Tibial nerve (tissue), 4 donors: ENCODE data around the gene RPS19. TPM values are rescaled to one million over a fixed set of nuclear protein-coding genes. Genes with fewer than 3 reads are reported as not detected.

Experiments
- DNase-seq, 2 donors: peaks; one replicate each; pipeline ENCODE4 v3.0.0-alpha.2; 2019; ENCODE audit warnings: low spot score in 2 of 2
- H3K27ac ChIP-seq, 4 donors: fragments of 200-600 bp; sonication (generic) in 3 of 4; one replicate each; pipeline ENCODE4 v1.5.1; 2017 to 2019; ENCODE audit warnings: mild to moderate bottlenecking in 1 of 4
- H3K27me3 ChIP-seq, 2 donors: fragments of 200-600 bp; sonication (generic) in 1 of 2; one replicate each; pipeline versions ENCODE4 v1.5.1 to v1.6.0; 2017 to 2019
- H3K36me3 ChIP-seq, 3 donors: fragments of 200-600 bp; sonication (generic); one replicate each; pipeline ENCODE4 v1.5.1; 2018 to 2019
- H3K4me1 ChIP-seq, 4 donors: fragments of 200-600 bp; sonication (generic) in 3 of 4; one replicate each; pipeline ENCODE4 v1.5.1; 2017 to 2019
- H3K4me3 ChIP-seq, 4 donors: fragments of 200-600 bp; sonication (generic) in 3 of 4; one replicate each; pipeline ENCODE4 v1.5.1; 2017 to 2019; ENCODE audit warnings: mild to moderate bottlenecking in 1 of 4, moderate library complexity in 1 of 4
- H3K9me3 ChIP-seq, 4 donors: fragments of 200-600 bp; sonication (generic) in 3 of 4; one replicate each; pipeline ENCODE4 v1.5.1; 2017 to 2019
- EP300 ChIP-seq, 2 donors: sonication (generic); formaldehyde crosslinking; IDR thresholded peaks; one replicate each; pipeline ENCODE4 v1.6.1; 2017; ENCODE audit warnings: antibody characterized with exemption in 2 of 2, mild to moderate bottlenecking in 1 of 2
- POLR2A ChIP-seq, 2 donors: fragments of 450-650 bp; IDR thresholded peaks; one replicate each; pipeline ENCODE4 v1.6.1; 2017; ENCODE audit warnings: antibody characterized with exemption in 2 of 2, mild to moderate bottlenecking in 2 of 2, moderate library complexity in 2 of 2
- WGBS, 2 donors: methylation state at CpG; one replicate each; pipeline ENCODE4 v1.1.5; 2018; 5-methylcytosine and 5-hydroxymethylcytosine counted together
- total RNA-seq, 4 donors: library from RNA; depleted of rRNA; stranded (reverse); fragments of >200 nt; gene quantifications; one replicate each; pipeline ENCODE4 v1.1.0, GENCODE V29; 2016
- TF ChIP-seq, protein P1 (sequence below), 5 experiments: fragments of 200-600 bp in 3 of 5; fragments of 450-650 bp in 2 of 5; sonication (generic) in 3 of 5; IDR thresholded peaks; one replicate each; pipeline ENCODE4 v1.5.1; 2016 to 2019; ENCODE audit warnings: antibody characterized with exemption in 5 of 5, mild to moderate bottlenecking in 3 of 5, moderate library complexity in 2 of 5

Gene RPS19
- total RNA-seq, 4 donors from 2014 or later, result 835 to 1,204 (median 1,038) TPM

GRCh38 chr19:41904118-41904870 is 44.2 kb downstream of the RPS19 start:
- peaks cover 12 to 91% (median 49%) of the 10 kb centered on the region in 3 donors for H3K36me3 ChIP-seq
- H3K4me3 ChIP-seq, result no peak overlapping the region
- no peaks in the 10 kb centered on the region for H3K4me1 ChIP-seq
- no peak for DNase-seq
- WGBS, 2 donors, result 85% methylated on average over 16 to 29 of the region's 30 CpGs
- no peaks in the 10 kb centered on the region for H3K9me3 ChIP-seq
- peak overlapping the region in 1 of 4 donors; percentile 23 for H3K27ac ChIP-seq
- no peak for TF ChIP-seq POLR2A (IDR thresholded peaks at IDR 0.05)
- TF ChIP-seq, protein P1, sequence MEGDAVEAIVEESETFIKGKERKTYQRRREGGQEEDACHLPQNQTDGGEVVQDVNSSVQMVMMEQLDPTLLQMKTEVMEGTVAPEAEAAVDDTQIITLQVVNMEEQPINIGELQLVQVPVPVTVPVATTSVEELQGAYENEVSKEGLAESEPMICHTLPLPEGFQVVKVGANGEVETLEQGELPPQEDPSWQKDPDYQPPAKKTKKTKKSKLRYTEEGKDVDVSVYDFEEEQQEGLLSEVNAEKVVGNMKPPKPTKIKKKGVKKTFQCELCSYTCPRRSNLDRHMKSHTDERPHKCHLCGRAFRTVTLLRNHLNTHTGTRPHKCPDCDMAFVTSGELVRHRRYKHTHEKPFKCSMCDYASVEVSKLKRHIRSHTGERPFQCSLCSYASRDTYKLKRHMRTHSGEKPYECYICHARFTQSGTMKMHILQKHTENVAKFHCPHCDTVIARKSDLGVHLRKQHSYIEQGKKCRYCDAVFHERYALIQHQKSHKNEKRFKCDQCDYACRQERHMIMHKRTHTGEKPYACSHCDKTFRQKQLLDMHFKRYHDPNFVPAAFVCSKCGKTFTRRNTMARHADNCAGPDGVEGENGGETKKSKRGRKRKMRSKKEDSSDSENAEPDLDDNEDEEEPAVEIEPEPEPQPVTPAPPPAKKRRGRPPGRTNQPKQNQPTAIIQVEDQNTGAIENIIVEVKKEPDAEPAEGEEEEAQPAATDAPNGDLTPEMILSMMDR (IDR thresholded peaks at IDR 0.05), result no peak
- no peak for TF ChIP-seq EP300 (IDR thresholded peaks at IDR 0.05)
- no peaks in the 10 kb centered on the region for H3K27me3 ChIP-seq

DNA sequence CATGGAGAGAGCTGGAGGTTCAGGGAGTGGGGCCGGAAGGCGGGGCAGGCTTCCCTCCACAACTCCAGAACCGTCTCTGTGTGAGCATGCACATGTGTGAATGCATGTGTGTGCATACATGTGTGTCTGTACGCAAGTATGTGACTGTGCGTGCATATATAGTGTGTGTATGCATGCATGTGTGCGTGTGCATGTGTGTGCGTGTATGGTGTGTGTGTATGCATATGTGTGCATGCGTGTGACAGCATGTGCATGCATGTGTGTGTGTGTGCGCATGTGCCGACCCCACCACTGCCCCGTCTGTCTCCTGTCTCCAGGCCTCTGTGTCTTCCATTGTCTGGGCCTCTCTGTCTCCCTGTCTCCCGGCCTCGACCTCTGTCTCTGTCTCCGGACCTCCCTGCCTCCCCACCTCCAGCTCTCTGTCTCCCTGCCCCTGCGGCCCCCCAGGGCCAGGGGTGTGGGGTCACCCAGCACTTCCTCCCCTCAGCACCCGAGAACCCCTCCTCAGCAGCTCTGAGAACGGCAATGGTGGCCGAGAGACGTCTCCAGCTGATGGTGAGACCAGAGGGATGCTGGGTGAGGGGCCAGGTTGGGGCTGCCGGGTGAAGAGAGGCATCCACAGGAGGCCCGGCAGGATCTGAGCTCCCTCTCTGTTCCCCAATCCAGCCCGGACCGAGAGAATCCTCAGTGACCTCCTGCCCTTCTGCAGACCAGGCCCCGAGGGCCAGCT is 45.4 kb downstream of the RPS19 start:
- H3K27me3 ChIP-seq, result no peaks in the 10 kb centered on the region
- no peaks in the 10 kb centered on the region for H3K9me3 ChIP-seq
- no peak overlapping the region for H3K27ac ChIP-seq
- H3K4me1 ChIP-seq, result no peaks in the 10 kb centered on the region
- no peak for TF ChIP-seq EP300 (IDR thresholded peaks at IDR 0.05)
- no peak for TF ChIP-seq POLR2A (IDR thresholded peaks at IDR 0.05)
- TF ChIP-seq, protein P1 (IDR thresholded peaks at IDR 0.05), result no peak
- peaks cover 12 to 80% (median 49%) of the 10 kb centered on the region in 3 donors for H3K36me3 ChIP-seq
- no peak for DNase-seq
- H3K4me3 ChIP-seq, result no peak overlapping the region
- 82 to 85% methylated on average over 24 of the region's 24 CpGs for whole genome bisulfite sequencing, 2 donors

DNA sequence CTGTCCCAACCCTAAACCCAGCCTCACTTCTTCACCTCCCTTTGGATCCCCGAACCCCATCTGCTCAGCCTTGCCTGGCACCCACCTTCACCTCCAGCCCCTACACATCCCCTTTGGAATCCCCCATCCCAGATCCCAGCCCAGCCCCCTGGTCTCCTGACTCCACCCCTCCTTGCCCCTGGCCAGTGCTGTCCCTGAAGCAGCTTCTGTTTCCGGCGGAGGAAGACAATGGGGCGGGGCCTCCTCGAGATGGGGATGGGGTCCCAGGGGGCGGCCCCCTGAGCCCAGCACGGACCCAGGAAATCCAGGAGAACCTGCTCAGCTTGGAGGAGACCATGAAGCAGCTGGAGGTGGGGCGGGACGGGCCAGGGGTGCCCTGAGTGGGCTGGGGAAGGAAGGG is 46.2 kb downstream of the RPS19 start:
- DNase-seq, result no peak
- 69 to 76% methylated on average over 9 of the region's 9 CpGs for WGBS, 2 donors
- no peaks in the 10 kb centered on the region for H3K4me1 ChIP-seq
- H3K9me3 ChIP-seq, result no peaks in the 10 kb centered on the region
- H3K36me3 ChIP-seq, result peaks cover 12 to 71% (median 49%) of the 10 kb centered on the region in 3 donors
- no peak overlapping the region for H3K4me3 ChIP-seq
- H3K27me3 ChIP-seq, result no peaks in the 10 kb centered on the region
- no peak overlapping the region for H3K27ac ChIP-seq
- TF ChIP-seq, protein P1 (IDR thresholded peaks at IDR 0.05), result no peak
- TF ChIP-seq POLR2A (IDR thresholded peaks at IDR 0.05) (no peak), EP300 (IDR thresholded peaks at IDR 0.05) (no peak)

- no peaks in the 10 kb centered on the region for H3K4me1 ChIP-seq
- no peaks in the 10 kb centered on the region for H3K9me3 ChIP-seq
- no peak for DNase-seq
- H3K4me3 ChIP-seq, result no peak overlapping the region
- peaks cover 9 to 63% (median 41%) of the 10 kb centered on the region in 3 donors for H3K36me3 ChIP-seq
- H3K27ac ChIP-seq, result no peak overlapping the region
- peaks cover 0 to 7% of the 10 kb centered on the region in 2 donors for H3K27me3 ChIP-seq
- 70 to 73% methylated on average over 21 of the region's 21 CpGs for WGBS, 2 donors
- TF ChIP-seq, protein P1 (IDR thresholded peaks at IDR 0.05), result no peak
- no peak for TF ChIP-seq EP300 (IDR thresholded peaks at IDR 0.05)
- no peak for TF ChIP-seq POLR2A (IDR thresholded peaks at IDR 0.05)
Observed at GRCh38 chr19:41906916-41907680, 47.0 kb downstream of the RPS19 start.
